Fibroblast of gingiva (primary cell): Measurements from ENCODE around the gene RAC2.

Experiments
- DNase-seq: peaks from one replicate; pipeline ENCODE4 v3.0.0-alpha.2; 2011; ENCODE audit warnings: low read depth

Gene RAC2

GRCh38 chr22:37275622-37276021, 31.6 kb upstream of the RAC2 start:
- no peak for DNase-seq

GRCh38 chr22:37275134-37275533, 31.1 kb upstream of the RAC2 start:
- DNase-seq = no peak

GRCh38 chr22:37274380-37274862, 30.4 kb upstream of the RAC2 start:
- no peak for DNase-seq

GRCh38 chr22:37273846-37274225, 29.8 kb upstream of the RAC2 start:
- no peak for DNase-seq

GRCh38 chr22:37273126-37273845, 29.2 kb upstream of the RAC2 start:
- no peak for DNase-seq

DNA sequence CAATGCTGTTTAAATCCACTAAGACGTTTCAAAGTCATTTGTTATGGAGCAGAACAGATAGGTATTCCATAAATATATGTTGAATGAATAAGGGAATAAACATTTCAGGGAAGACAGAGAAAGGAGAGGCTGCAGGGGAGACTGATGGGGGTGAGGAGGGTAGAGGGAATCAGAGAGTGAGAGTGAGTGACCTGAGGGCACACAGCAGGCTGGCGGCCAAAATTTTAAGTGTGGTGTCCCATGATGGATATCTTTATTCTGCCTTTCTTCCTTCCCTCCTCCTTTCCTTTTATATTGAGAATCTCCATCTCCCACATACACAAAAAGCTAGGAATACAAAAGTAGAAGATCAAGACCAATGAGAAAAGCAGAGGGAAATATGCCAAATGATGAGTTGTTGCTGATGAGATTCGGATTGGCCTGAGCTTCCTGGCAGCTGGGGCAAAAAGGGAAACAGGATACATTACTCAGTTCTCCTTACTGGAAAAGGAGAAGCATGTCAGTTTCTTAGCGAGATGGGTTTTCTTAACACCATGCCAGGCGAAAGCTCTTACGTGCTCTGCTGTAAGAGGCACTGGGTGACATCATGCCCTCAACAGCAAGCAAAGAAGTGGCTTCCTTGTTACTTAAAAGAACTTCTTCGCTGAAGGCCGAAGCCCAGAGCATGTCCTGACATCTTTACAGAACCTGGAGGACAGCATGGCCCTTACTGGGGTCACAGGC, 27.0 kb upstream of the RAC2 start:
- DNase-seq = no peak

GRCh38 chr22:37269936-37270678, 26.0 kb upstream of the RAC2 start:
- no peak for DNase-seq

- DNase-seq = peak; percentile 63
Observed at GRCh38 chr22:37267661-37268413, 23.8 kb upstream of the RAC2 start.

DNA sequence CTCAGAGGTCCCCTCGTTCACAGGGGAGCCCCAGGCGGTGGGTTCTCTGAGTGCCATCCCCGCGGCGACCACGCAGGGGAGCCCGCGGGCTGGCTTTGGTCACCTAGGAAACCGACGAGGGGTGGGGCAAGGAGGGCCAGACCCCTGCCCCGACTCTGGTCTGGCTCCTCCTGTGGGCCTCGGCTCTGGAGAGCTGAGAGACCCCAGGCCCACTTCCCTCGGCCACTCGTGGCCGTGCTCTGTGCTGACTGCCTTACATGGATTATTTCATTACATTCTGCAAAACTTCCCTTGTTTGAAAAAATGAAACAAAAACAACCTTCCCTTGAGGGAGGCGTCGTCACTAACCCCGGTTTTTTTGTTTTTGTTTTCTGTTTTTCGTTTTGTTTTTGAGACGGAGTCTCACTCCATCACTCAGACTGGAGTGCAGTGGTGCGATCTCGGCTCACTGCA, 23.1 kb upstream of the RAC2 start:
- DNase-seq = no peak

DNA sequence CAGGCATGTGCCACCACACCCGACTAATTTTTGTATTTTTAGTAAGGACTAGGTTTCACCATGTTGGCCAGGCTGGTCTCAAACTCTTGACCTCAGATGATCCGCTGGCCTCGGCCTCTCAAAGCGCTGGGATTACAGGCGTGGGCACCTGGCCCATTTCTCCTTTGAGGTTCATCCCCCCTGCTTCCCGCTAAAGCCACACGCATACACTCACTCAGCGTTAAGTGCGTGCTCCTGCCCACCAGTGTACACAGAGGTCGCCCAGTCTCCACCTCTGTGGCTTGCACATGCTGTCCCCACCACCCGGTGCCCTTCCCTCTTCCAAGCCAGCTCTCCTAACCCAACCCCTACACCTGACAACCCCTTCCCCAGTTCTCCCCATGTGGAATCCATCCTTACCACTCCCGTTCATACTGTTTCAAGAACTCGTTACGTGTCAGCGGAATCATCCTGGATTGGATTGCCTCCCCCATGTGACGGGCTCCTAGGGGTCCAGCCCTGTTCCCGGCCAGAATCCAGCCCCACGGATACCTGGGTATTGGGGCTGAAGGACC, 22.6 kb upstream of the RAC2 start:
- no peak for DNase-seq

- no peak for DNase-seq
Observed at GRCh38 chr22:37263966-37264887, 20.2 kb upstream of the RAC2 start.

DNA sequence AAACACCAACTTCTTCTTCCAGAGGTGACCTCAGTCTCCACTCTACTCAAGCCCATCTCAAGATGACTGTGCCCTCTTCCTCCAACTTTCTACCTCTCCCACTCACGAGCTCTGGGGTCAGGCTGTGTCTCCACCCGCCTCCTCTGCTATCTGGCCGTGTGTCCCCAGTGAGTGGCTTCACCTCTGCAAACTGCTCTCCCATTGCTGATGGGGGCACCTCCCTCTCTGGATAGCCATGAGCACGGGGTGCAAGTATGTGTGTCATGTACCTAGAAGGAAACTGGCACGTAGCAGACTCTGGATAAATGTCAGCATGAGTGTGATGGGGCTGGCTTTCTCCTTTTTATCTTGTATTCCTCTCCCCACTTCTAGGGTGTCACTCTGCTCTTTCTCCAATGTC, 18.3 kb upstream of the RAC2 start:
- no peak for DNase-seq

DNA sequence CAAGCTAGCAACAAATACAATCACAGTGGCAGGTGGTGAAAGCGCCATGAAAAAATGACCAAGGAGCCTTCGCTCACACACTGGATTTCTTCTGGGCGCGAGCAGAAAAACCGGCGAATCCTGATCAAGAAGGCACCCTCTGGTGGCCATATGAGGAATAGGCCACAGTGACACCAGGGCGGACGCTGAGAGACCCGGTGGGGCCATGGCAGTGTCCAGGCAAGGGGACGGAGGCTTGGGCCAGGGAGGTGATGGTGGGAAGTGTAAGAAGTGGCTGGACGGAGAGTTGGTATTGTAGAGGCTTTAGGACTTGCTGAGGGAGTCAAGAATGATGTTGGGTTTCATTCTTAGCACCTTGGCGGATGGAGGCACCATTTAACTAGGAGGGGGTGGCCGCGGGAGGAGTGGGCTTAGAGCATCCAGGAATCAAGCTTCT, 16.9 kb upstream of the RAC2 start:
- DNase-seq = peak; percentile 34

DNA sequence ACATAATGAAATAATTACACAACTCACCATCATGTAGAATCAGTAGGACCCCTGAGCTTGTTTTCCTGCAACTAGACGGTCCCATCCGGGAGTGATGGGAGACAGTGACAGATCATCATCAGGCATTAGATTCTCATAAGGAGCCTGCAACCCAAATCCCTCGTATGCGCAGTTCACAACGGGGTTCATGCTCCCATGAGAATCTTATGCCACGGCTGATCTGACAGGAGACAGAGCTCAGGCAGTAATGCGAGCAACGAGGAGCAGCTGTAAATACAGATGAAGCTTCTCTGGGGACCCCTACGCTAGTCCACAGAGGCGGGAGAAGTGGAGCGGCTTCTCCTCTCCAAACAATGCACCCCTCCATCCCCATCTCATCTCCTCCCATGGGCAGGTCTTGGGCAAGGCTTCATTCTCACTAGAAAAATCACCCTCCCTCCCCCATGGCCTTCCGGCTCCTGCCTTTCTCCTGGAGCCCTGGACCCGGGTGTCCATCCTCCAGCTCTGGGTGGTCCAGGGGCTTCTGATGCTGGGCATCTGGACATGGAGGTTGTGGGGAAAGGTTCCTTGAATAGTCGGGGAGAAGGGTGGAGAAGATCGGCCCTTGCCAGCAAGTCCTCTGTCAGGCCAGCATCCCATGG, 16.2 kb upstream of the RAC2 start:
- DNase-seq = no peak

DNA sequence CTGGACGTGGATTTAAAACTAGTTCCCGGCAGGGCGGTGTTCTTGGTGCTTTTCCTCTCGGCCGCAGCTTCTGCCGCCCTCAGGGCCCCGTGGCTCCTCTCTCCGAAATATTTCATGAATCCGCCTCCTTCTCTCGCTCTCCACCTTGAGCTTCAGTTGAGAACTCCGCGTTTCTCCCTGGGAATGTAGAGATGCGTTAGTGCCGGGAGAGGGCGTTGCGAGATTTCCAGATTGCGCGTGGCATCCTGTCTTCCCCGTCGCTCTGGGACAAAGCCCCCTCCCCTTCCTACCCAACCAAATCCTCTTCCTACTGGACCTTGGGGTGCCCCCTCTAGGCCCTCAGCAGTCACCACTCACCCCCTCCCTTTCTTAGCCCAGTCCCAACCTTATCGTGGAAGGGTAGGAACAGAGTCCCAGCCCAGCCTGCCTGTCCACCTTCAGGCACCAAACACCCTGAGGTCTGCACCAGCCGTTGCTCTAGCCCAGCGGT, 15.5 kb upstream of the RAC2 start:
- no peak for DNase-seq

DNA sequence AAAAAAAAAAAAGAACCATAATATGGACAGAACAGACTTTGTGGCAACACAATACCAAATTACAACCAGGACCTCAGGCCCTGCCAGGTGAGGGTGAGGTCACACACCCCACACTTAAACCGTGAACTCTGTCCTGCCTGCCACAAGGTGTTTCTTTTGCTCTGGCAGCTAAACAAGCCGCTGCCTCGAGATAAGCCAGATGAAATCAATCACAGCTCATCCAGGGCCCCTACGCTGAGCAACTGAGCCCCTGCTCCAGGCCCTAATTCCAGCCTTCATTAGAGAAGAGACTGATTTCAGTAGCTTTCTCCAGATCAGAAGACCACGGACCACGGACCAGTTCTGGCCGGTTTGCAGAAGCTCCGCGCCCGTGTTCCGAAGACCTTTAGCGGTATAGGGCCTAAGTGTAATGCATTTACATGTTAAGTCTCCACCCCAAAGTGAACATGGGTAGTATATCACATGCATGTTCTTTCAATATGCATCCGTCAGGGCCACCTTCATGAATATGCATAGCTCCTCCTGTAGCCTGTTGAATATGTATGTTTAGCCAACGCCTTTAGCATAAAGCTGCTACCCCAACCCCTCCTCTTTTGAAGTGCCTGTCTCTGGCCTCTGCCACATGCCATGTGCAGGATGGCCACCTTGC, 14.8 kb upstream of the RAC2 start:
- no peak for DNase-seq

- no peak for DNase-seq
Observed at GRCh38 chr22:37258005-37258752, 14.1 kb upstream of the RAC2 start.

- no peak for DNase-seq
Observed at GRCh38 chr22:37256075-37256726, 12.1 kb upstream of the RAC2 start.
